Activated CD8-positive, alpha-beta memory T cell treated with anti-CD3 and anti-CD28 coated beads for 24 hours (primary cell): ENCODE data around the gene BPTF.
"Not testable (repeated sequence)": the region's sequence is repeated elsewhere in the genome, so short reads cannot be mapped to it uniquely, and the experiment has no call there.

Experiments used
- DNase-seq: peaks from one replicate; pipeline ENCODE4 v3.0.0-alpha.2; 2020

The BPTF gene

DNA sequence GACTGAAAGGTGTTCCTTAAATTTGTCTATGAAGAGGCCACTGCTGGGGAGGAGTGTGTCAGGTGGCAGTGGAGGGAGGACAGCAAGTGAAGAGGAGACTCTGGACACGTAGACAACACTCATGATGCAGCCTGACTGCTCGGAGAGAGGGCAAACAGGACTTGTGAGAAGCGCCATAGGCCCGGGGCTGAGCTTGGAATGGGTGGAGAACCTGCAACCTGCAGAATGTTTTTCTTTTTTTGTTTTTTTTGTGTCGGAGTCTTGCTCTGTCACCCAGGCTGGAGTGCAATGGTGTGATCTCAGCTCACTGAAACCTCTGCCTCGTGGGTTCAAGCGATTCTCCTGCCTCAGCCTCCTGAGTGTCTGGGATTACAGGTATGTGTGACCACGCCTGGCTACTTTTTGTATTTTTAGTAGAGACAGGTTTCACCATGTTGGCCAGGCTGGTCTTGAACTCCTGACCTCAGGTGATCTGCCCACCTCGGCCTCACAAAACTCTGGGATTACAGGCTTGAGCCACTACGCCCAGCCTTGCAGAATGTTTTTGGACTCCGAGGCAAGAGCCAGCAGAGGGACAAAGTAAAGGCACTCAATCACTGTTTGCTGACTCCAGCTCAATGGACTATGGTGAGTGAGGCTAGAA is 189.9 kb downstream of the BPTF start:
- no peak for DNase-seq

- DNase-seq: no peak
These were observed 191.5 kb downstream of the BPTF start for GRCh38 chr17:68016838-68017237.

DNA sequence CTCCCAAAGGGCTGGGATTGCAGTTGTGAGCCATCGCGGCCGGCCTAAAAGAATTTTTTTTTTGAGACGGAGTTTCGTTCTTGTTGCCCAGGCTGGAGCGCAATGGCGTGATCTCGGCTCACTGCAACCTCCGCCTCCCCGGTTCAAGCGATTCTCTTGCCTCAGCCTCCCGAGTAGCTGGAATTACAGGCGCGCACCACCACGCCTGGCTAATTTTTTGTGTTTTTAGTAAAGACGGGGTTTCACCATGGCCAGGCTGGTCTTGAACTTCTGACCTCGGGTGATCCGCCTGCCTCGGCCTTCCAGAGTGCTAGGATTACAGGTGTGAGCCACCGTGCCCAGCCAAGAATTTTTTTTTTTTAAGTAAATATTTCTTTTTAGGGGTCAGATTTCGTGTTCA is 193.2 kb downstream of the BPTF start:
- DNase-seq: not testable (repeated sequence)

DNA sequence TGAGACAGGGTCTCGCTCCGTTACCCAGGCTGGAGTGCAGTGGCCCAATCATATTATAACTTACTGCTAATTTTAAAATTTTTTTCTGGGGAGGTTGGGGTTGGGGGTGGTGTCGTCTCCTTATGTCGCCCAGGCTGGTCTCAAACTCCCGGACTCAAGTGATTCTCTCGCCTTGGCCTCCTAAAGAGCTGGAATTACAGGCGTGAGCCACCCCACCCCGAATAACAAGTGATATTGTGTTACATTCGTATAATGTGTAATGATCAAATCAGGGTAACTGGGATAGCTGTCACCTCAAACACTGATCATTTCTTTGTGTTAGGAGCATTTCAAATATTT is 194.0 kb downstream of the BPTF start:
- DNase-seq: no peak

- DNase-seq: peak; percentile 100
These were observed 194.5 kb downstream of the BPTF start for GRCh38 chr17:68019675-68020408.

GRCh38 chr17:68020409-68020756 is 195.1 kb downstream of the BPTF start:
- DNase-seq: no peak

DNA sequence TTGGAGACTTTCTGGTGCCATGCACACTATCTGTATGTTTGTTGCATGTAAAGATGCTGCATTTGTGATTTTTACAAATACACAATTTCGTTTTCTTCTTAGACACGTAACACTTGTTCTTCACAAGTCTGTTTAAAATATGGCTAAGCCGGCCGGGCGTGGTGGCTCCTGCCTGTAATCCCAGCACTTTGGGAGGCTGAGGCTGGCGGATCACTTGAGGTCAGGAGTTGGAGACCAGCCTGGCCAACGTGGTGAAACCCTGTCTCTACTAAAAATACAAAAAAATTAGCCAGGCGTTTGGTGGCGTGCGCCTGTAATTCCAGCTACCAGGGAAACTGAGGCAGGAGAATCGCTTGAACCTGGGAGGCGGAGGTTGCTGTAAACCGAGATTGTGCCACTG is 195.5 kb downstream of the BPTF start:
- not testable (repeated sequence) for DNase-seq

DNA sequence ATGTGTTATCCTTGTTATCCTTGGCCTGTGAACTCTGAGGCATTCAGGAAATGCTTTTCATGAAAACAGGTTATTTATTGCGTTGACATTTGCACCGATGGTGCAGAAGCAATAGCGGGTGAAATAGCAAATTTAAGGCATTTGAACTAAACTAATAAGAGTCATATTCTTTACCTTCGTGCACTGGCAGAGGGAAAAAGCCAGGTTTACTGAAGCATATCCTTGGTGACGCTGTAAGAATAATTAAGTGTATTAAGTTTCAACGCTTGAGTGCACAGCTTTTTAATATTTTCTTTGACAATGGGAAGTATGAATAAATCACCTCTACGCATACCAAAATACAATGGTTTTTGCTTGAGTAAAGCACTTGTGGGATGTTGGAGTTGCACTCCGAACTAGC is 196.7 kb downstream of the BPTF start:
- DNase-seq: no peak

- not testable (repeated sequence) for DNase-seq
These were observed 197.2 kb downstream of the BPTF start for GRCh38 chr17:68022547-68022946.

DNA sequence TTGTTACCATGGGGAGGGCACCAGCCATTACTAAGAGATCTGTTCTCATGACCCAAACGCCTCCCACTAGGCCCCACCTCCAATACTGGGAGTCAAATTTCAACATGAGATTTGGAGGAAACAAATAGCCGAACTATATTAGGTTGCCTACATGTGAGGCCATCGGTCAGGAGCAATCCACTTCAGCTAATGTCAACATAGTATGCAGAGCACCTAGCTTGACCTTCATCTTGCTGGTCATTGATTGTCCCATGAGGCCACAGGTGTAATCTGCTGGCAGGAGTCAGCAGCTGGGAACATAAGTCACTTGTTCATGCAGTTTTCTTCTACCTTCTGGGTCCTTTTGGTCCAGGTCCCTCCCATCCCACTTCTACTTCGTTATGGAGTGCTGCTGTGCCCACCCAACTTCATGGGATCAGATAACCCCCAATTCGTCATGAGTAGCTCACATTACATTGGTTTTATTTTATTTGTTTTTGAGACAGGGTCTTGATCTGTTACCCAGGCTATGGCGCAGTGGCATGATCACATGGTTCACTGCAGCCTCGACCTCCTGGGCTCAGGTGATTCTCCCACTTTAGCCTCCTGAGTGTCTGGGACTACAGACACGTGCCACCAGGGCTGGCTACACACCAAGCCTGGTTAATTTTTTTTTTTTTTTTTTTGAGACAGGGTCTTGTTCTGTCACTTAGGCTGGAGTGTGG is 204.4 kb downstream of the BPTF start:
- no peak for DNase-seq
